Measurements from ENCODE around the gene PGF.
A peak's percentile ranks its signal among the peaks of the same experiment; 100 is the strongest.

PGF gene

GRCh38 chr14:74917646-74918081, 37.7 kb downstream of the PGF start:
- no peak for DNase-seq (ENCODE audit: low read depth)
- H3K4me3 ChIP-seq (ENCODE audit: low read length), result no peak overlapping the region
- TF ChIP-seq CTCF (conservative IDR thresholded peaks at IDR 0.05; ENCODE audit: low read depth, low read length), result no peak

- TF ChIP-seq CTCF (conservative IDR thresholded peaks at IDR 0.05; ENCODE audit: low read depth, low read length), result no peak
- DNase-seq (ENCODE audit: low read depth), result no peak
- no peak overlapping the region for H3K4me3 ChIP-seq (ENCODE audit: low read length)
Observed at GRCh38 chr14:74917178-74917543, 38.2 kb downstream of the PGF start.

GRCh38 chr14:74915826-74916225, 39.6 kb downstream of the PGF start:
- no peak for TF ChIP-seq CTCF (conservative IDR thresholded peaks at IDR 0.05; ENCODE audit: low read depth, low read length)
- DNase-seq (ENCODE audit: low read depth), result no peak
- H3K4me3 ChIP-seq (ENCODE audit: low read length), result no peak overlapping the region

- H3K4me3 ChIP-seq (ENCODE audit: low read length), result no peak overlapping the region
- no peak for DNase-seq (ENCODE audit: low read depth)
- TF ChIP-seq CTCF (conservative IDR thresholded peaks at IDR 0.05; ENCODE audit: low read depth, low read length), result no peak
Observed at GRCh38 chr14:74915426-74915825, 40.0 kb downstream of the PGF start.

GRCh38 chr14:74913986-74914573, 41.3 kb downstream of the PGF start:
- peak; percentile 94 for TF ChIP-seq CTCF (conservative IDR thresholded peaks at IDR 0.05; ENCODE audit: low read depth, low read length)
- DNase-seq (ENCODE audit: low read depth), result no peak
- no peak overlapping the region for H3K4me3 ChIP-seq (ENCODE audit: low read length)

GRCh38 chr14:74913393-74913910, 41.9 kb downstream of the PGF start:
- DNase-seq (ENCODE audit: low read depth), result no peak
- TF ChIP-seq CTCF (conservative IDR thresholded peaks at IDR 0.05; ENCODE audit: low read depth, low read length), result no peak

GRCh38 chr14:74912801-74913200, 42.6 kb downstream of the PGF start:
- DNase-seq (ENCODE audit: low read depth), result no peak
- TF ChIP-seq CTCF (conservative IDR thresholded peaks at IDR 0.05; ENCODE audit: low read depth, low read length), result no peak
- H3K4me3 ChIP-seq (ENCODE audit: low read length), result no peak overlapping the region

More at GRCh38 chr14:74913393-74913910, 41.9 kb downstream of the PGF start:
- no peak overlapping the region for H3K4me3 ChIP-seq (ENCODE audit: low read length)

Data from retinal pigment epithelial cell (primary cell).